Measurements from ENCODE around the gene ATG9A.

DNA sequence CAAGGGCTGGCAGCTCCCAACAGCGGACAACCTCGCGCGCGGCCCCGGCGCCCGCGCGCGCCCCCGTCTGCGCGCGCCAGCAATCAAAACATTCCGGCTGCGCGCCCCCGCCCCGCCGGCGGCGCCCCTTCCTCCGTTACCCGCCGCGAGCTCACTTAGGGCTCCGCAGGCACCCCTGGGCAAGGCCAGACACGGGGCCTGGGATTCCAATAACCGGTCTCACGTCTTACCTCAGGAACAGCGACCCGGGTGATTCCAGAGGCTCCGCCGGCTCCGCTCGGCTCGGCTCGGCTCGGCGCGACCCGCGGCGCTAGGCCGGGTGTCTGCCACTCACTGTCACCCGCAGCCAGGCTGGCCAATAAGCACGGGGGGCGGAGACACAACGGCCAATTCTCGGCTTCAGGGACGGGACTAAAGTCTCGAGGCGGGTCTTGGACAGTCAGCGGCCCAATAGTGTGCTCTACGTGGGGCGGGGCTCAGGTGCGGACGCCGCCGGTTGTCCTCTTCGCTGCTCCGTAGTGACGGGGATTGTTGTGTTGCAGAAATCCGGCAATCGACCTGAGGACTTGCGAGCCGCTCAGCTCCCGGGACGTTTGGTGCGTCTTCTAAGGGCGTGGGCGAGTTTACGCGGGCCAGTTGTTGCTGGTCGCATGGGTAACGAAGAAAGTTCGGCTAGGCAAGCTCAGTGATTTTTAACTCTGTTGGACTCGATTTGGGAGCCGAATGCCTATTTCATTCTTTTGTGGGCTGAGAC, at the start of gene ATG9A, which contains the start of gene ANKZF1:
- TF ChIP-seq, protein P1, sequence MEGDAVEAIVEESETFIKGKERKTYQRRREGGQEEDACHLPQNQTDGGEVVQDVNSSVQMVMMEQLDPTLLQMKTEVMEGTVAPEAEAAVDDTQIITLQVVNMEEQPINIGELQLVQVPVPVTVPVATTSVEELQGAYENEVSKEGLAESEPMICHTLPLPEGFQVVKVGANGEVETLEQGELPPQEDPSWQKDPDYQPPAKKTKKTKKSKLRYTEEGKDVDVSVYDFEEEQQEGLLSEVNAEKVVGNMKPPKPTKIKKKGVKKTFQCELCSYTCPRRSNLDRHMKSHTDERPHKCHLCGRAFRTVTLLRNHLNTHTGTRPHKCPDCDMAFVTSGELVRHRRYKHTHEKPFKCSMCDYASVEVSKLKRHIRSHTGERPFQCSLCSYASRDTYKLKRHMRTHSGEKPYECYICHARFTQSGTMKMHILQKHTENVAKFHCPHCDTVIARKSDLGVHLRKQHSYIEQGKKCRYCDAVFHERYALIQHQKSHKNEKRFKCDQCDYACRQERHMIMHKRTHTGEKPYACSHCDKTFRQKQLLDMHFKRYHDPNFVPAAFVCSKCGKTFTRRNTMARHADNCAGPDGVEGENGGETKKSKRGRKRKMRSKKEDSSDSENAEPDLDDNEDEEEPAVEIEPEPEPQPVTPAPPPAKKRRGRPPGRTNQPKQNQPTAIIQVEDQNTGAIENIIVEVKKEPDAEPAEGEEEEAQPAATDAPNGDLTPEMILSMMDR (IDR thresholded peaks at IDR 0.05), result no peak
- TF ChIP-seq EZH2 (IDR thresholded peaks at IDR 0.05; ENCODE audit: borderline replicate concordance, insufficient read depth, low read depth, low read length, poor library complexity, severe bottlenecking), result no peak
